ENCODE results near the gene PEX13.

DNA sequence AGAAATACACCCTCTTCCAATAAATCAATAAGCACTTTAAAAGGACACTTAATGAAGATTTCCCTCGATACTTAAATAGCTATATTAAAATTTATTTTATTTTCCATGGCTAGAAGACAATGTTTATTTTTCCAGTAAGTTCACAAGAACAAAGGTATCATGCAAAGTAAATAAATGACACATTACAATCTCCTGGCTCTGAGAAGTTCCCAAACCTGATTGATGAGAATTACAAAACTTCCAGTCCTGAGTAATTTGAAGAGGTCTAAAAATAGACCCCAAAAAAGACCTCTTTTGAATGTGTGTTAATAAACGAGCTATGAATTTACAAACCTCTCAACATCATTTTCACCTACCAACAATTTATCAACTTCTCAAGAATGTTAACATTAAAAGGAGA, 1.5 kb upstream of the PEX13 start:
- TF ChIP-seq CTCF (IDR thresholded peaks at IDR 0.05; ENCODE audit: low read depth, low read length) (no peak), POLR2A (IDR thresholded peaks at IDR 0.05; ENCODE audit: extremely low read depth, insufficient read length) (no peak)
